Measurements from ENCODE around the gene ELL2. TPM values are rescaled to one million over a fixed set of nuclear protein-coding genes. Genes with fewer than 3 reads are reported as not detected.

The ELL2 gene
- total RNA-seq, 4 donors from 2014 or later, result 72.2 to 87.6 (median 79.6) TPM

DNA sequence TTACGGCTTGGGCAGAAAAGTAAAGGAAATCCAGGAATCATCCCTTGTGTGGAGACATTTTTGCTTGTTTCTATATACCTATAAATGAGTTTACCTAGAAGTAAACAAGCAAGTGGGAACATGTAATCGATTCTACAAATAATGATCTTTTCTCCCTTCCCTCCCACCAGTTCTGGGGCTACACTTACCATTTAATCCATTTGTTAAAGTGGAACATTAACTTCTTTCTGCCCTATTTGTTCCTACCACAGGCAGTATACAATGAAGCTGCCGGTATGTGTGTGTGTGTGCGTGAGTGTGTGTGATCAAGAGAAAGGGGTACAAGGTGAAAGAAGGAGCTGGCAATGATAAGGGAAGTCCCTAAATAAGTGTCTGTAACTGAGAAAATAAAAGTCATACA lies 26.4 kb upstream of the ELL2 start:
- no peaks in the 10 kb centered on the region for H3K4me1 ChIP-seq
- DNase-seq (ENCODE audit: low spot score in 2 of 2), result no peak
- no peaks in the 10 kb centered on the region for H3K27me3 ChIP-seq
- H3K9me3 ChIP-seq, result no peaks in the 10 kb centered on the region
- TF ChIP-seq, protein P1, sequence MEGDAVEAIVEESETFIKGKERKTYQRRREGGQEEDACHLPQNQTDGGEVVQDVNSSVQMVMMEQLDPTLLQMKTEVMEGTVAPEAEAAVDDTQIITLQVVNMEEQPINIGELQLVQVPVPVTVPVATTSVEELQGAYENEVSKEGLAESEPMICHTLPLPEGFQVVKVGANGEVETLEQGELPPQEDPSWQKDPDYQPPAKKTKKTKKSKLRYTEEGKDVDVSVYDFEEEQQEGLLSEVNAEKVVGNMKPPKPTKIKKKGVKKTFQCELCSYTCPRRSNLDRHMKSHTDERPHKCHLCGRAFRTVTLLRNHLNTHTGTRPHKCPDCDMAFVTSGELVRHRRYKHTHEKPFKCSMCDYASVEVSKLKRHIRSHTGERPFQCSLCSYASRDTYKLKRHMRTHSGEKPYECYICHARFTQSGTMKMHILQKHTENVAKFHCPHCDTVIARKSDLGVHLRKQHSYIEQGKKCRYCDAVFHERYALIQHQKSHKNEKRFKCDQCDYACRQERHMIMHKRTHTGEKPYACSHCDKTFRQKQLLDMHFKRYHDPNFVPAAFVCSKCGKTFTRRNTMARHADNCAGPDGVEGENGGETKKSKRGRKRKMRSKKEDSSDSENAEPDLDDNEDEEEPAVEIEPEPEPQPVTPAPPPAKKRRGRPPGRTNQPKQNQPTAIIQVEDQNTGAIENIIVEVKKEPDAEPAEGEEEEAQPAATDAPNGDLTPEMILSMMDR (IDR thresholded peaks at IDR 0.05), result no peak
- no peak for TF ChIP-seq EP300 (IDR thresholded peaks at IDR 0.05)
- no peak for TF ChIP-seq POLR2A (IDR thresholded peaks at IDR 0.05)
- no peak overlapping the region for H3K4me3 ChIP-seq
- no peaks in the 10 kb centered on the region for H3K36me3 ChIP-seq
- 92 to 98% methylated on average over 4 of the region's 4 CpGs for WGBS, 2 donors
- no peak overlapping the region for H3K27ac ChIP-seq

DNA sequence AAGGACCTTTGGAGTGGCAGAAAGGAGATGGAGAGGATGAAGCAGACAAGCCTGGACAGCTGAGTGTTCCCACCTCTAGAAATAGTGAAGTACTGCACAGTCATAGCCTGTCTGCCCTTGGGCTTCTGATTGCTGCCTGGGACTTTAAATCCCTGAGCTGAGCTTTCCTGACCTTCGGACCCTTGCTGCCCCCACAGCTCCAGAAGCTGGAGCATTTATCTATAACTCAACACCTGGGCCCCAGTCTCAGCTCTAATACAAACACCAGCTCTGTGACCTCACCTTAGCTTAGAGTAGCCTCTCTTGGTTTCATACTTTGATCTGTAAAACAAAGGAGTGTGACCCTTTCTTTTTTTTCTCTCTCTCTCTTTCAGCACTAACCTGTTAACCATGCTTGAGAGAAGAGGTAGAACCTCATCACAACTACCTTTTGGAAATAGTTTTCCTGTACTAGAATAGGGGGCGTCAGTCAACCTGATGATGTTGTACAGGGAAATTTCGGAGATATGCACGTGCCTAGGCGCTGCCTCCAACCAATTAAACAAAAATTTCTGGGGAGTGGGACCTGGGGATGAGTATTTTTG lies 25.4 kb upstream of the ELL2 start:
- no peak for DNase-seq (ENCODE audit: low spot score in 2 of 2)
- H3K27ac ChIP-seq, result no peak overlapping the region
- no peaks in the 10 kb centered on the region for H3K9me3 ChIP-seq
- H3K4me3 ChIP-seq, result no peak overlapping the region
- no peaks in the 10 kb centered on the region for H3K4me1 ChIP-seq
- H3K27me3 ChIP-seq, result no peaks in the 10 kb centered on the region
- H3K36me3 ChIP-seq, result no peaks in the 10 kb centered on the region
- TF ChIP-seq, protein P1 (IDR thresholded peaks at IDR 0.05), result no peak
- TF ChIP-seq EP300 (IDR thresholded peaks at IDR 0.05) (no peak), POLR2A (IDR thresholded peaks at IDR 0.05) (no peak)
- 87 to 96% methylated on average over 5 of the region's 5 CpGs for WGBS, 2 donors

DNA sequence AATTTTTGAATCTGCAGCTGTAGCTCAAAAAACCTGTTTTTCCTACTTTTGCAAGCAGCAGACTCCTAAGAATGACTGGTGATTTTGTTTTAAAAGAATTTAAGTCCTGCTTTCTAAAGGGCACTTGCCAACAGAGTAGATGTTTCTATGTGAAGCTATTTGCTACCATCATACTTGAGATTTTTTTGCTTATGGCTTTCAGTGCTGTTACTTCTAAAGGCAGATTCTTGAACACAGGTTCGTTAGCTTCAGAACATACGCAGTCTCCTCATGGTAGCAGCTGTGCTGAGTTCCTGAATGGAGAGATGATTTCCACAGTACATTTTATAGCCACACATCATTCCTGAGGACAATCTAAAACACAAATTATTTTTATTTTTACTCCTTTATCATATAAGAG lies 24.4 kb upstream of the ELL2 start:
- Histone ChIP-seq H3K4me3 (no peak overlapping the region), H3K9me3 (no peaks in the 10 kb centered on the region), H3K36me3 (no peaks in the 10 kb centered on the region), H3K27me3 (no peaks in the 10 kb centered on the region), H3K27ac (no peak overlapping the region), H3K4me1 (no peaks in the 10 kb centered on the region)
- TF ChIP-seq, protein P1 (IDR thresholded peaks at IDR 0.05), result no peak
- TF ChIP-seq POLR2A (IDR thresholded peaks at IDR 0.05) (no peak), EP300 (IDR thresholded peaks at IDR 0.05) (no peak)
- 81 to 84% methylated on average over 2 of the region's 2 CpGs for WGBS, 2 donors
- no peak for DNase-seq (ENCODE audit: low spot score in 2 of 2)

DNA sequence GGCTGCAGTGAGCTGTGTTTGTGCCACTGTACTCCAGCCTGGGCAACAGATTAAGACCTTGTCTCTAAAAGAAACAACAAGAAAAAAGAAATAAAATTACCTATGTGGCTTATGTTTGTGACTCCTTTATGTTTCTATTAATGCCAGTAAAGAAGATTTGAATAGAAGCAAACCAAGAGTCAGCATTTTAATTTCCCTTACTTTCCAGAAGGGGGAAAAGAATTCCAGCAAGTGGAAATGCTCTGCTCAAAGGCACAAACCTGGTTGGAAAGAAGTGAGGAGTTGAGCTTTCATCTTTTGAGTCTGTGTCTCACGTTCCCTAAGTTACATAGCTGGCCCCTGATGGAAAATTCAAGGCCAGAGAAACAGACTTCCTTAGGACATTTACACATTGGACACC lies 23.6 kb upstream of the ELL2 start:
- WGBS, 2 donors, result 73 to 77% methylated on average over 1 of the region's 1 CpG
- H3K27me3 ChIP-seq, result no peaks in the 10 kb centered on the region
- no peak for DNase-seq (ENCODE audit: low spot score in 2 of 2)
- no peak overlapping the region for H3K4me3 ChIP-seq
- no peak overlapping the region for H3K27ac ChIP-seq
- H3K36me3 ChIP-seq, result no peaks in the 10 kb centered on the region
- TF ChIP-seq POLR2A (IDR thresholded peaks at IDR 0.05) (no peak), EP300 (IDR thresholded peaks at IDR 0.05) (no peak)
- TF ChIP-seq, protein P1 (IDR thresholded peaks at IDR 0.05), result no peak
- no peaks in the 10 kb centered on the region for H3K9me3 ChIP-seq
- H3K4me1 ChIP-seq, result no peaks in the 10 kb centered on the region

- no peak overlapping the region for H3K27ac ChIP-seq
- no peak for DNase-seq (ENCODE audit: low spot score in 2 of 2)
- no peaks in the 10 kb centered on the region for H3K36me3 ChIP-seq
- 96 to 97% methylated on average over 2 of the region's 2 CpGs for WGBS, 2 donors
- H3K27me3 ChIP-seq, result no peaks in the 10 kb centered on the region
- no peaks in the 10 kb centered on the region for H3K4me1 ChIP-seq
- H3K9me3 ChIP-seq, result no peaks in the 10 kb centered on the region
- TF ChIP-seq, protein P1 (IDR thresholded peaks at IDR 0.05), result no peak
- TF ChIP-seq EP300 (IDR thresholded peaks at IDR 0.05) (no peak), POLR2A (IDR thresholded peaks at IDR 0.05) (no peak)
- no peak overlapping the region for H3K4me3 ChIP-seq
Observed at GRCh38 chr5:95984287-95984938, 22.8 kb upstream of the ELL2 start.
